Measurements from ENCODE around the gene KRT26.
A peak's percentile ranks its signal among the peaks of the same experiment; 100 is the strongest.
"Not testable (repeated sequence)": the region's sequence is repeated elsewhere in the genome, so short reads cannot be mapped to it uniquely, and the experiment has no call there.

The KRT26 gene, protein sequence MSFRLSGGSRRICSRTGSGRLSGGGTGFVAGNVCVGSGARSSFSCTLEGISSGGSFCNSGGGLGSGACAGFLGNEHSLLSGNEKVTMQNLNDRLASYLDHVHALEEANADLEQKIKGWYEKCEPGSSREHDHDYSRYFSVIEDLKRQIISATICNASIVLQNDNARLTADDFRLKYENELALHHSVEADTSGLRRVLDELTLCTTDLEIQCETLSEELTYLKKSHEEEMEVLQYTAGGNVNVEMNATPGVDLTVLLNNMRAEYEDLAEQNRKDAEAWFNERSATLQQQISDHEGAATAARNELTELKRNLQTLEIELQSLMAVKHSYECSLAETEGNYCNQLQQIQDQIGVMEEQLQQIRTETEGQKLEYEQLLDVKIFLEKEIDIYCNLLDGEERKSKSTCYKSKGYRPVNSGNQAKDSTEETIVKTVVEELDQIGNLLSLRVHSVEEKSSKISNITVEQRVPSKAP

DNA sequence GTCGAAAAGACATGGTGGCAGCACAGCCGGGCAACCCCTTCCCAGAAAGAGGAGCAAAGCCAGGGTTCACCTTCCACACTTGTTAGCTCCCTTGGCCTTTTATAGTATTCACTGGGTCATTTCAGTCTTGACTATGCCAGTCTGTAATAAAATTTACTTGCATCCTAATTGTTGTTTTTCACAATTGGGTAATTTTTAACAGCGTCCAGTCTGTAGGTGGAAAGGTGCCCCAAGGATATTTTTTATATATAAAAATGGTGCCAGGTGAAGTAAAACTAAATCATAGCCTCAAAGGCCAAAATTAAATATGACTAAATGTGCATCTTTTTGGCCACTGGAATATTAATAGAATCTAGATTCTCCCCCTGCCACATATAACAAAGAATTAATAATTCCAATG, at the start of gene KRT26:
Gene KRT26 (minus strand): TSS at position 101 of the 400 bp plus-strand sequence. CDS start 88 bp downstream, at position 13.
- DNase-seq: no peak

DNA sequence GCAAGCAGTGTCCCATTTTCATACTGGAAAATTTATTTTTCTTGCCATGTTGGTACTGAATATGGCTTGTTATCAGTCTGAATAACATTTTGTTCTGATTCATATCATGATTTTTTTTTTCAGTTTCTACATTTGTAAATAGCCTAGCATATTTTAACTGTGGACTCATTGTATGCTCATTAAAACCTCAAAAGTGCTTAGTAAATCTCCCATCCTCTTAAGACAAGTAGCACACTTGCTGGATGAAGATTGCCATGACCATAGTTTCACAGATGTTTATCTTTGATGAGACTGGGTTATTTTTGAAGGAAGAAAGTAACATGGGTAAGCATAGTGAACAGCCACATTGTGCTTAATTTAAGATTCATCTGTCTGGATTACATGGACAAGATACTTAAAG, 49.5 kb upstream of the KRT26 start:
- no peak for DNase-seq

DNA sequence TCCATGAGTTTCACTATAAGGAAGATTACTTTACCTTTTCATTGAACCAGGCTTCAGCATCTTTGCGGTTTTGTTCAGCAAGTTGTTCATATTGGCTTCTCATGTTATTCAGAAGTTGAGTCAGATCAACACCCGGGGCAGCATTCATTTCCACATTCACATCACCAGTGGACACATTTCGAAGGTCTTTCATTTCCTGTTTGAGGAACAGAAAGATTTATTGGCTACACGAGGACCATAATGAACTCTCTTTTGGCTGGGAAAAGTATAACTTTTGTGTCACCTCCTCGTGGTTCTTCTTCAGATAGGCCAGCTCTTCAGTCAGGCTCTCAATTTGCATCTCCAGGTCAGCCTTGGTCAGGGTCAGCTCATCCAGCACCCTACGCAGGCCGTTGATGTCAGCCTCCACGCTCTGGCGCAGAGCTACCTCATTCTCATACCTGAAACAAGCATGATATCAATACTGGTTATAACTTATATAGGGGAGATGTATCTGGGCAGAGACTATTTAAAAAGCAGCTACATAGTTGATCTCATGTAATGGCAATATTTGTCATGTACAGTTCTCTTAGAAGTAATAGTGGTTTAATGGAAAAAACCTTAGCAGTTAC, 48.3 kb upstream of the KRT26 start:
- no peak for DNase-seq

DNA sequence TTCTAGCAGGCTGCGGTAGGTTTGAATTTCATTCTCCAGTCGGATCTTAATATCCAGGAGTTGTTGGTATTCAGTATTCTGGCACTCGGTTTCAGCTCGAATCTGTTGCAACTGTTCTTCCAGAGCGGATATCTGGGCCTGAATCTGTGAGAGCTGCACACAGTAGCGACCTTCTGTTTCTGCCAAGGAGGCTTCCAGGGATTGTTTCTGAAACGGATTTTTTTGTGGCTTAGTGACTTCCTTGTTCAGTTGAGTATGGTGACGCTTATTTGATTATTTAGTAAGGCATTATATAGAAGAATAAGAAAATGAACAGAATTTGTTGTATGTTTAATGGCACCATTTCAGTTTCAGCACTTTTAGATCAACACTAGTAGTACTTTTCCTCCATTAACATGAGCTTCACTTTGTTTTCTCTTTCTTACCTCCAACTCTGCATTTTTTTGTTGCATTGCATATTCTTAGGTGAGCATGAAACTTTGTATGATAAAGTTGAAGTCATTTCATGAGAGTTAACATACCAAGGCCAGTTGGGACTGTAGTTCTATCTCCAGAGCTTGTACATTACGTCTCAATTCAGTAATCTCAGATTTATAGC, 47.6 kb upstream of the KRT26 start:
- peak in 1 of 14 donors; percentile 13 for DNase-seq

DNA sequence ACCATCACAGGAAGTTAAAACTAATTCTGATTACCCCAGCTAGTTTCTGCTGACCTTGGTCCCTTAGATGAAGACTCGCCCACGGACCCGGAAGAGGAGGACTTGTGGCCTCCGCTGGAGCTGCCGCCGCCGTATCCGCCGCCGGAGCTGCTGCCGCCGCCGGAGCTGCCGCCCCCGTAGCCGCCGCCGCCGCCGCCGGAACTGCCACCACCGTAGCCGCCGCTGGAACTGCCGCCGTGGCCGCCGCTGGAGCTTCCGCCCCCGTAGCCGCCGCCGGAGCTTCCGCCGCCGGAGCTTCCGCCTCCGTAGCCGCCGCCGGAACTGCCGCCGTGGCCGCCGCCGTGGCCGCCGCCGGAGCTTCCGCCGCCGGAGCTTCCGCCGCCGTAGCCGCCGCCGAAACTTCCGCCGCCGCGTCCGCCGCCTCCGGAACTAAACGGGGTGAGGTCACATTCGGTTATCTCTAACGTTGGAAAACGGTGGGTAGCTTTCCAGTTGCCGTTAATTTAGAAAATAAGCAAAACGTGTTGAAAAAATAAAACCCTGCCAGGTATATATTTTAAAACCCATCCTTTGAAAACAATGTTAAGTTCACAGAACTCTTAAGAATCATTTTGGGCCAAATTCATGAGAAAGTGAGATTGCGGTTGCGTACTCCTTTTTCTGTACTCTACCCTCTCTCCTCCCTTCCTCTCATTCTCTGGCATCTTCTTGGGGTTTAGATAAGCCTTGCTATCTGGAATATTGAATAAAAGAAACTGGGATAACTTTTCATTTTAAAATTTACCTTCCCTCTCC, 46.9 kb upstream of the KRT26 start:
- peak; percentile 4 to 86 (median 61) for DNase-seq

DNA sequence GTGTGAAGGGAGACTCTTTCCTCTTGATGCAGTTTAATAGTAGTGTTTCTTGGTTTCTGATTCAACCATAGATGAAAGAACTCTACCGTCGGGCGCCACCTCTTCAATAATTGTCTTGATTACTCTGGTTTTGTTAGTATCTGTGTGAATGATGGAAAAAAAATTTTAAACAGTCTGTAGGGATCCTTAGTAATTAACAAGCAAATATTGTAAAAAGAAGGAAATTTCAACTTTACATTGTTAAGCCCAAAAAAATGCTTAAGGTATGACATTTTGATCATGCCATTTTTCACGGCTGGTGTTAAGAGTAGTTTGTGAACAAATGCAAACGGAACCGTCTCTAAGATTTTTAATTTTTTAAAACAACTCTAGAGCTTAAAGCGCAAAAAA, 46.3 kb upstream of the KRT26 start:
- DNase-seq: peak in 1 of 14 donors; percentile 13

DNA sequence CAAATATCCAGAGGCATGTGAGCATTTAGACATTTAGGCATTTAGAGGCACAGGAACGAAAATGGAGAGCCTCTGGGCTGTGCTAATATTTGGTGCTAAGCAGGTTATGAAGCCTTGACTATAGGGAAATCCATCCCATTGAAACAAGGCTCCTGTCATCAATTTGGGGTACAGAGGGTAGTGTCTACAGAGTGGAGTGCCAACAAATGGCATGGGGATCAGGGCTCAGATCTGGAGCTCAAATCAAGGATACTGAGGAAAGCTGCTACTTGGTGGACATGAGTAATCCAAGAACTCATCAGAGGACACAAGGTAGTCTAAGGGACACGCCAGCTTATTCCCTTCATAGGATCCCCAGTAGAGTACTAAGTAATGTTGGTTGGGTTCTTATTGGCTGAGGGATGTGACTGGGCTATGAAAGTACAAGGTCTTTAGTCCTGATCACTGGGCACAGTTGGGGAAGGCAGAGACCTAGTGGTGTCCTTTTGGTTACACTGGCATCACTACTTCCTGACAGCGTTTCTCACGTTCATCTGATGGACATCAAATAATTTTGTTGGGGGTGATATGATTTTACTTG, 45.2 kb upstream of the KRT26 start:
- DNase-seq: no peak

DNA sequence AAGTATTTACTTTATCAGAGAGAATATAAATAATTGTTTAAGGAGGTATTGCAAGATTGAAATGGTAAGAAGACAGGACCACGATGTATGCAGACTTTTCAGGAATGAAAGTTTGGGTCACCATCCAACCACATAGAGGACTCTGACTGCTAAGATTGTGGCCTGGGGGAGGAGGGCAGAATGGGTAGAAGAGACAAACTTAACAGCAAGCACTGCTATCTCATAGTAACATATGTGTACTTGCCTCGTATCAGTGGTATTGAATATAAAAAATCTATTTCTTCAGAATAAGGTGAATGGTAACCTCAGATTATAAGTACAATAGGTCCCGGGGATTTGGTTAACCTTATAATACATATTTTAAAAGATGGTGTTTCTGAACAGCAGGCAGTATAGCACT, 44.6 kb upstream of the KRT26 start:
- no peak for DNase-seq

DNA sequence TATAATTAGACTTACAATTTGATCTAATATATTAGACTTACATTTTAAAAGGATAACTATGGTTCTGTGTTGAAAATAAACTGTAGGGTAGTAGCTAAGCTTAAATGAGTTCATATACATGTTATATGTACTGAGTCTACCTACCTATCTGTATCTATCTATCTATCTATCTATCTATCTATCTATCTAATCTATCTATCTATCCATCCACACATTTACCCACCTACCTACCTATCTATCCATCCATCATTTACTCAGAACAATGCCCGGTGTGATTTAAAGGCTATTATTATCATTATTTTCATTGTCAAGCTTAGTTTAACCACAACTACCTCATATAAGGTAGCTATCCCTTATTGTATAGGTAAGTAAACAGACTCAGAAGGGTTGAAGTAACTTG, 43.4 kb upstream of the KRT26 start:
- no peak for DNase-seq

DNA sequence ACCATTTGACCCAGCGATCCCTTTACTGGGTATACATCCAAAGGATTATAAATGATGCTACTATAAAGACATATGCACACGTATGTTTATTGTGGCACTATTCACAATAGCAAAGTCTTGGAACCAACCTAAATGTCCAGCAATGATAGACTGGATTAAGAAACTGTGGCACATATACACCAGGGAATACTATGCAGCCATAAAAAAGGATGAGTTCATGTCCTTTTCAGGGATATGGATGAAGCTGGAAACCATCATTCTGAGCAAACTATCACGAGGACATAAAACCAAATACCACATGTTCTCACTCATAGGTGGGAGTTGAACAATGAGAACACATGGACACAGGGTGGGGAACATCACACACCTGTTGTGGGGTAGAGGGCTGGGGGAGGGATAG, 42.7 kb upstream of the KRT26 start:
- not testable (repeated sequence) for DNase-seq

DNA sequence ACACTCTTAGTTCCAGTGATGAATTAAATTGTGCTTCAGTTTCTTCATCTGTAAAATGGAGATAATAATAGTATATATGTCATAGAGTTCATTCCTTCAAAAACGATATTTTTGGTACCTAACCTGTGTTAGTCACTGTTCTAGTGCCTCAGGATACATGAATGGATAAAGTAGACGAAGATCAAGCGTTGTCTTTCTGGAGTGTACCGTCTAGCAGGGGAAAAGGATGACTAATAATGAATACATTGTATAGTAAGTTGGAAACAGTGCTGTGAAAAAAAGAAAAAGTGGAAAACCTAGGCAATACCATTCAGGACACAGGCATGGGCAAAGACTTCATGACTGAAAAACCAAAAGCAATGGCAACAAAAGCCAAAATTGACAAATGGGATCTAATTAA, 41.8 kb upstream of the KRT26 start:
- no peak for DNase-seq

DNA sequence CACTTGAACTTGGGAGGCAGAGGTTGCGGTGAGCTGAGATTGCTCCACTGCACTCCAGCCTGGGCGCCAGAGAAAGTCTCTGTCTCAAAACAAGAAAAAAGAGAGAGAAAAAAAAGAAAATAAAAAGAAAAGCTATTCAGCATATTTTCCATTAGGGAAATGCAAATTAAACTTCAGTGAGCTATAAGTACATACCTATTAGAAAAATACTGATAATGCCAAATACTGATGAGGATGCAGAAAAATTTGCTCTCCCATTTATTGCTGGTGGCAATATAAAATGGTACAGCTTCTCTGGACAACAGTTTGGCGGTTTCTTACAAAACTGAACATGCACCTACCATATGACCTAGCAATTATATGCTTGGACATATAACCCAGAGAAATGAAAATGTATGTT, 40.6 kb upstream of the KRT26 start:
- no peak for DNase-seq

DNA sequence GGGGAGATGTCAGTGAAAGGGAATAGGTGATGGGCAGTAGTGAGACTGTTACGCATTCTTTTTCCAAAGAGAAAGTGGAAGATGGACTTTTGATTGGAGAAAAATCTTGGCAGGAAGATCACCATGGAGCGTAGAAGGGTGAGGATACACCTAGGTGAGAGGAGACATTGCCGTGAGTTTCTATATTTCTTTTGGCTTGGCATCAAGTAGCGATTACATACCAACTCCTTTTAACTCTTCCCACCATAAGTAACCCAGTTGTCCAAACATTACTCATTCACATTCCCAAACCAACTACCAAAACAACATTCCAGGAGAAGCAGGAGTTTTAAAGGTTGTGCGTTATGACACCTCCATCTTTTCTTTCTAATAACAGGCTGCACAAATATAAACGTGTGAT, 38.5 kb upstream of the KRT26 start:
- no peak for DNase-seq

DNA sequence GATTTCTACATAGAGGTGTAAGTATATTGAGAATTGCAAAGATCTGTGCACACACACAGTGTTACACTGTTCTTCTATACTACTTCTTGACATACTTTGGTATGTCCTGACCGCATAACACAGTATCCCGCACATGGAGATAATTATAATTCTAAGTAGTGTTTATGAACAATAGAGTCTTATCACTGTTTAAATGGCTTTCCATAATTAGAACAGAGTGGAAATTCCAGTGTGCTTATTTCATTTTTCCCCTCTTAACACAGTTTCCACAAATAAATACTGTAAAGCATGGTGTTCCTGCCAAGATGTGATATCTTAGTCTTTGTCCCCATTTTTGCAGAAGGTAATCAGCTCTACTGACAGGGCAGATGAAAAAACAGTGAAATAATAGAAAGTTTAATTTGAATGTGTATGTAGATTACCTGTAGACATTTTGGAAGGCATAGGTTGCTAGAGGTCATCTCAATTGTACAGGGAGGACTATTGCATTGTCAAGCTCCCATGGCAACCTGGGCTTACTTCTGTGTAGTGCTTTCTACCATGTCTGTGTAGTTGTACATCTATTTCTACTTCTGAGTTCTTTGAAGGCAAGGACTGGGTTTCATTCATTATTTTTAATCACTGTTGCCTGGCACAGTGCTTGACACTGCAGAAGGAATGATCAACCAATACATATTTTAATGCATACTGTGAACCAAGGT, 37.9 kb upstream of the KRT26 start:
- DNase-seq: no peak

DNA sequence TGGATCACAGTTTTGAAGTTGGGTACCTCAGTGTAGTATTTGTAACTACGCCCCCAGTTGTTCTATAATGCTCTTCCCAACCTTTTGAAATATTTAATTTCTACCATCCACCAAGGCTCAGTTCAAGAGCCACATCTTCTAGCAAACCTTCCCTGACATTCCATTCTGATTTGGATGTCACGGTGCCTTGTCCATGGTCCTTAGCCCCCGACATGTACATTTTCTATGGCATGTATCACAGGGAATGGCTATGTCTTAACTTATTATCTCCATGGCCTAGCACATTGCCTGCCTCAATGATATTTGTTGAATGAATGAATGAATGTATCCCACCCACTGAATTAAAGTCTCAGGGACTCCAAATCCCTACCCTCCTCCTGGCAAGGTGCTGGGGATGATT, 34.1 kb upstream of the KRT26 start:
- no peak for DNase-seq

DNA sequence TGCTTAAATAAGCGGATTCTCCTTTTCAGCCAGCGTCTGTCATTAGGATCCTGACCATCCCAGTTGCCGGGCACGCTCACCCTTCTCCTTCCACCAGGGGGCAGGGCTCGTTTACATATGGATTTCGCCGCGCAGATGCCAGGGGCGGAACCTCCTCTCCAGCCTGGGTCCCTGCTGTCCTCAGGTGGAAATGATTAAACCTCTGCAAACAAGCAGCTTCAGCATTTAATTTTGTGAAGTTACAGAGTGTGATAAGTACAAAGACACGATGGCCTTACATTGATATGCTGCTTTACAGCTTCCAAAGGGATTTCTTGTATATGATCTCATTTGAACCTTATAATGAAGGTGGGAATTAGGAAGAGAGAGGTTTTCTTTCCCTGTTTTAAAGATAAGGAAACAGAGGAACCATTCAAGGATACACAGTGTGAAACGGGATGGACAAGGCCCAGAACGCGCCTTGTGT, 31.6 kb upstream of the KRT26 start:
- peak in 9 of 14 donors; percentile 5 to 30 (median 13) for DNase-seq

DNA sequence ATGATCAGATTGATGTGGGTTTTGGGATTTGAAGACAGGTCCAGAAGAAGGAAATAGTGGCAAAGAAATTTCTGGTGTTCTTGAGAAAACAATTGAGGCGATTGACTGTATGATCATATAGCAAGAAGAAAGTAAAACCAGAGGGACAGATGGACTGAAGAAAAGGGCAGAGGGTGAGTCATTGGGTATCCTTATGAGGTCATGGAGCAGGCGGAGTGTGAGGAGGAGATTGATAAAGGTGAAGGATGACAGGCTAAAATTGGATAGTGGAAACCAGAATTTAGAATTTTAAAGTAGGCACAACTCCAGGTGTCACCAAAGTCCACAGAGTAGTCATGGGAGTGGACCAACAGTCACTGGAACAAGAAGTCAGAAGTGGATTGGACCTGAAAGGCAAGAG, 29.2 kb upstream of the KRT26 start:
- no peak for DNase-seq

DNA sequence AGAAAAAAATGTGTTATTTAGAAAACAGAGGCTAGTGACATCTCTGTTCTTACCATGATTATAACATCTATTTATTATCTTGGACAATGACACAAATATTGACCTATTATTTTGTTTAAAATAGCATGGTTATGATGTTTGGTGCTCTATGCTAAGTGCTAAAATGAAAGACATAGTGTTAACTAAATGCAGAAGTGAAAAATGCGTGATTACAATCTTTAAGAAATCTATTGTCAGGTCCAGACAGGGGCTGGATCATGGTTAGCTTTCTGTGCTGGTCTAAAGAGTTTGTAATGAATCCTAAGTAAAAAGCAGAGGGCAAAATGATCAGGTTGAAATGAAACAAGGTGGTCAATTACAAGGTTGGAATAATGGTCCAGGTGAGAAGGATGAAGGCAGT, 28.4 kb upstream of the KRT26 start:
- no peak for DNase-seq

DNA sequence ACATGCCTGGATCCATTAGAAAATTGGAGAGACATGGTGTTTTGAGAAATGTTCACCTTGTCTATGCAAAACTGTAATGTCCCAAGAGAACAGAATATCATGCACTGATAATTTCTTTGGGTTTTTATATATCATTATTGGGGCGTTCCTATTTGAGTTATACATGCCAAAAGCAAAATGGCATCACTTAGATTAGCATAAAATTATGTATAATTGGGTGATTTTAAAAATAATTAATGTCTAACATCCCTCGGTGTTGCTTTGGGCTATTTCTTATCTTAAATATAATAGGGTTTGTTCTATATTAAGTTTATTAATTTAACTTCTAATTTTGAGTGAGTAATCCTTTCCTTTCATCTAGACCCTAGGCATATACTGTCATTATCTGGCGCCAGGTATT, 27.9 kb upstream of the KRT26 start, which contains the start of gene KRT28:
Gene KRT28 (minus strand): TSS at position 101 of the 400 bp plus-strand sequence. CDS start 66 bp downstream, at position 35.
- DNase-seq: no peak

DNA sequence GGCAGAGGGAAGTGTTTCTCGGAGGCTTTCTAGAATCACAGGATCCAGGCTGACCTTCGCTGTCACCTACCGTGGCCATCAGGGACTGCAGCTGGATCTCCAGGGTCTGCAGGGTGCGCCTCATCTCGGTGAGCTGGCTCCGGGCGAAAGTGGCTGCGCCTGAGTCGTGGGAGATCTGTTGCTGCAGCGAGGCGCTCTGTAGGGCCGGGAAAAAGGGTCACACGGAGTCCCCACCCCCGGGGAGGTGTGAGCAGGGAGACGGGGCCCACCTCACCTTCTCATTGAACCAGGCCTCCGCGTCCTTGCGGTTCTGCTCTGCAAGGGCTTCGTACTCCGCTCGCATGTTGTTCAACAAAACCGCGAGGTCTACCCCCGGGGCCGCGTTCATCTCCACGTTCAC, 24.8 kb upstream of the KRT26 start:
- DNase-seq: no peak

DNA sequence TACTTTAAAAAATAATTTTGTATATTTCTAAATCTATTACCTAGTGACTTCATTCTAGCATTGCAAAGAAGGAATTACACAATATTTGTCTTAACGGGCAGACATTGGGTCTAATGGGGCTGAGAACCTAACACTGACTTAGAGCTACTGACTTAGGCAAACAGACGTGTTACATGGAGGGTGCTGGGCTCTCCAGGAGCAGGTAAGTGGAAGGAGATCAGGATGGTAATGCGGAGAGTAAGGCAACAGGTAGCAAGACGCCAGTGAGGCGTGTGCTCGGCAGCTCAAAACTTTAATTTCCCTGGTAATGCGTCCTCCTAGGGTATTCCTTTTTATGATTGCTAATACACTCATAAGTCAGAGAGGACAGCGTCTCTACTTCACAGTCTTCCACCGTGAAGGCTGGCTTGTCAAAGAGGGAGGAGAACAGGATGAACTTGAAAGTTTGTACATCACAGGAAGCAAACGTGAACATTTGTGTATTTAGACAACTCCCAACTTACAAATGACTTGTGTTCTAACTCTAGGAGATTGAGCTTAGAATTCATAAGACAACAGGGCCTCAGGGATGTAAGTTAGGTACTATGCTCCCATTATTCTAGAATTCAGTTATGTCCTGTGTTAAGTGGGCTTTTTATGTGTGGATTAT, 23.1 kb upstream of the KRT26 start:
- DNase-seq: no peak
